GM18873 (cell line): ENCODE results near the gene PDP2.

Experiments used
- ATAC-seq: cut with Tn5 transposase; IDR thresholded peaks from one replicate; pipeline ENCODE4 v1.9.1; 2021; ENCODE audit warnings: mild to moderate bottlenecking, moderate library complexity, moderate number of reproducible peaks; ENCODE audit not compliant: unreplicated experiment, low FRiP score

Gene PDP2

GRCh38 chr16:66932076-66932475, 51.8 kb downstream of the PDP2 start:
- ATAC-seq: no peak

- ATAC-seq: peak; percentile 9
Observed at GRCh38 chr16:66933776-66934137, 53.4 kb downstream of the PDP2 start.

- peak; percentile 40 for ATAC-seq
Observed at GRCh38 chr16:66934138-66934838, 54.0 kb downstream of the PDP2 start, which contains the start of gene CIAO2B. Gene CIAO2B (minus strand): TSS chr16:66934402. CDS start chr16:66934364, 38 bp downstream.

- ATAC-seq: peak; percentile 16
Observed at GRCh38 chr16:66934839-66935313, 54.6 kb downstream of the PDP2 start.

- no peak for ATAC-seq
Observed at GRCh38 chr16:66935314-66936011, 55.1 kb downstream of the PDP2 start, which contains the start of gene CES2. Gene CES2 (plus strand): TSS chr16:66935516. CDS start chr16:66935636, 120 bp downstream.

- no peak for ATAC-seq
Observed at GRCh38 chr16:66936462-66936861, 56.1 kb downstream of the PDP2 start.

GRCh38 chr16:66936889-66937554, 56.7 kb downstream of the PDP2 start:
- no peak for ATAC-seq

- no peak for ATAC-seq
Observed at GRCh38 chr16:66937725-66938337, 57.5 kb downstream of the PDP2 start.

- no peak for ATAC-seq
Observed at GRCh38 chr16:66939366-66939765, 59.1 kb downstream of the PDP2 start.

- ATAC-seq: no peak
Observed at GRCh38 chr16:66940236-66940635, 59.9 kb downstream of the PDP2 start.
